Measurements from ENCODE around the gene CAPRIN1.
"Not testable (repeated sequence)": the region's sequence is repeated elsewhere in the genome, so short reads cannot be mapped to it uniquely, and the experiment has no call there.

The CAPRIN1 gene

DNA sequence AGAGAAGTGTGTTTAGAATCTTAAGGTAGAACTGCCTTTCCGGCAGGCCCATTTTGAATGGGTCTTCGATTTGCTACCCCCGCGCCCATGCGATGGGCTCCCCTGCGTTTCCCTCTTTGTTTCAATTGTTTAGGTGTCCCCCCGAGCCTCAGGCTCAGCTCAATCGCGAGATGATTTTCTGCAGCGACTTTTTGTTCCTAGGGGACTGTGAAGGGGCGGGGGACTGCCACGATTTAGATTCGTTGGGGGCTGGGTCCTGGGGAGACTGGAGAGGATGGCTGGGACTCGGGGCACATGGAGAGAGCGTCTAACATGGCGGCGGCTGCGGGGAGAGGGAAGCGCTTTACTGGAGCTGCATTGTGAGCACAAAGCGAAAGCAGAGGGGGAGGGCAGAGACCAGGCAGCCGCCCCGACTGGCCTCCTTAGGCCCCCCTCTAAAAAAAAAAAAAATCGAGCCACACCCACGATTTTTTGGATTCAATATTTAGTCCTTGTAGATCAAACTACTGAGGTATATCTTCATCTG, 1.7 kb downstream of the CAPRIN1 start:
- Histone ChIP-seq H3K9ac (ENCODE audit: low read depth, low read length) (peak overlapping the region; percentile 98), H3K9me3 (ENCODE audit: control insufficient read depth, insufficient read depth, low read length) (no peaks in the 10 kb centered on the region), H3K36me3 (ENCODE audit: control insufficient read depth, insufficient read depth, low read length) (no peaks in the 10 kb centered on the region), H3K27me3 (ENCODE audit: control insufficient read depth, insufficient read depth, low read length) (no peaks in the 10 kb centered on the region), H3K4me3 (ENCODE audit: low read depth, low read length) (peak overlapping the region; percentile 89), H3K4me1 (ENCODE audit: control insufficient read depth, insufficient read depth, low read length) (peaks cover 11% of the 10 kb centered on the region)

DNA sequence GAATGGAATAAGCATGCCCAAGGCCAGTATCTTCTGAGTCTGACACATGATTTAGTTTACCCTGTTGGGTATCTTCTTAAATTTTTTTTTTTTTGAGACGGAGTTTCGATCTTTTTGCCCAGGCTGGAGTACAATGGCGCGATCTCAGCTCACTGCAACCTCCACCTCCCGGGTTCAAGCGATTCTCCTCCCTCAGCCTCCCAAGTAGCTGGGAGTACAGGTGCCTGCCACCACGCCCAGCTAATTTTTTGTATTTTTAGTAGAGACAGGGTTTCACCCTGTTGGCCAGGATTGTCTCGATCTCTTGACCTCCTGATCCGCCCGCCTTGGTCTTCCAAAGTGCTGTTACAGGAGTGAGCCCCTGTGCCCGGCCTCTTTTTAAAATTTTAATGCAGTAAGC, 2.8 kb downstream of the CAPRIN1 start:
- Histone ChIP-seq H3K4me1 (ENCODE audit: control insufficient read depth, insufficient read depth, low read length) (peaks cover 11% of the 10 kb centered on the region), H3K9ac (ENCODE audit: low read depth, low read length) (peak overlapping the region; percentile 98), H3K4me3 (ENCODE audit: low read depth, low read length) (peak overlapping the region; percentile 89)
- H3K36me3 ChIP-seq (ENCODE audit: control insufficient read depth, insufficient read depth, low read length); H3K9me3 ChIP-seq (ENCODE audit: control insufficient read depth, insufficient read depth, low read length); H3K27me3 ChIP-seq (ENCODE audit: control insufficient read depth, insufficient read depth, low read length): not testable (repeated sequence)

DNA sequence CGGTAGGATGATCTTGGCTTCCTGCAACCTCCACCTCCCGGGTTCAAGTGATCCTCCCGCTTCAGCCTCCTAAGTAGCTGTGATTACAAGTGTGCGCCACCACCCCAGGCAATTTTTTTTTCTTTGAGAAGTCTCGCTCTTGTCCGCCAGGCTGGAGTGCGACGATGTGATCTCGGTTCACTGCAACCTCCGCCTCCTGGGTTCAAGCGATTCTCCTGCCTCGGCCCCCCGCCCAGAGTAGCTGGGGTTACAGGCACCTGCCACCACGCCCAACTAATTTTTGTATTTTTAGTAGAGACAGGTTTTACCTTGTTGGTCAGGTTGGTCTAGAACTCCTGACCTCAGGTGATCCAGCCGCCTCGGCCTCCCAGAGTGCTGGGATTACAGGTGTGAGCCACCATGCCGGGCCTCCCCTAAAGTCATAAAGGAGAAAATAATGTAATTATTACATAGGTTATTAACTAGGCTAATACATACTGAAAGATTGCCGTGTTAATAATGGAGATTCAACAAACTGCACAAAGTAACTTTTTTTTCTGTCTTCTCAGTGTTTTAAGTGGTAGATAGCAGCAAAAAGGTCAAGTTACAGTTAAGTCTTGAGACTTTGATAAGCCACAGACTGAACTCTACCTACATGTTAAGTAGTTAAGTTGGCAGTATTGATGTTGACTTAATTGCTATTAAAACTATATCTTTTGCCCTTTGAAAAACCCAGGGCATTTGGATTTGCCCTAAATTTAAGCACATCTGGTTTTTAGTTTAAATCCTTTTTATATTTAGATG, 3.9 kb downstream of the CAPRIN1 start:
- H3K9ac ChIP-seq (ENCODE audit: low read depth, low read length) = no peak overlapping the region
- H3K36me3 ChIP-seq (ENCODE audit: control insufficient read depth, insufficient read depth, low read length) = no peaks in the 10 kb centered on the region
- no peaks in the 10 kb centered on the region for H3K27me3 ChIP-seq (ENCODE audit: control insufficient read depth, insufficient read depth, low read length)
- peak overlapping the region; percentile 89 for H3K4me3 ChIP-seq (ENCODE audit: low read depth, low read length)
- peaks cover 8% of the 10 kb centered on the region for H3K4me1 ChIP-seq (ENCODE audit: control insufficient read depth, insufficient read depth, low read length)
- H3K9me3 ChIP-seq (ENCODE audit: control insufficient read depth, insufficient read depth, low read length) = no peaks in the 10 kb centered on the region

GRCh38 chr11:34056672-34057071, 5.1 kb downstream of the CAPRIN1 start:
- Histone ChIP-seq H3K9me3 (ENCODE audit: control insufficient read depth, insufficient read depth, low read length) (no peaks in the 10 kb centered on the region), H3K9ac (ENCODE audit: low read depth, low read length) (no peak overlapping the region), H3K27me3 (ENCODE audit: control insufficient read depth, insufficient read depth, low read length) (no peaks in the 10 kb centered on the region), H3K36me3 (ENCODE audit: control insufficient read depth, insufficient read depth, low read length) (no peaks in the 10 kb centered on the region), H3K4me1 (ENCODE audit: control insufficient read depth, insufficient read depth, low read length) (peaks cover 6% of the 10 kb centered on the region), H3K4me3 (ENCODE audit: low read depth, low read length) (no peak overlapping the region)

- Histone ChIP-seq H3K9ac (ENCODE audit: low read depth, low read length) (no peak overlapping the region), H3K4me1 (ENCODE audit: control insufficient read depth, insufficient read depth, low read length) (no peaks in the 10 kb centered on the region), H3K27me3 (ENCODE audit: control insufficient read depth, insufficient read depth, low read length) (no peaks in the 10 kb centered on the region), H3K4me3 (ENCODE audit: low read depth, low read length) (no peak overlapping the region), H3K36me3 (ENCODE audit: control insufficient read depth, insufficient read depth, low read length) (no peaks in the 10 kb centered on the region), H3K9me3 (ENCODE audit: control insufficient read depth, insufficient read depth, low read length) (no peaks in the 10 kb centered on the region)
Measured at GRCh38 chr11:34063061-34063795, 11.7 kb downstream of the CAPRIN1 start.

DNA sequence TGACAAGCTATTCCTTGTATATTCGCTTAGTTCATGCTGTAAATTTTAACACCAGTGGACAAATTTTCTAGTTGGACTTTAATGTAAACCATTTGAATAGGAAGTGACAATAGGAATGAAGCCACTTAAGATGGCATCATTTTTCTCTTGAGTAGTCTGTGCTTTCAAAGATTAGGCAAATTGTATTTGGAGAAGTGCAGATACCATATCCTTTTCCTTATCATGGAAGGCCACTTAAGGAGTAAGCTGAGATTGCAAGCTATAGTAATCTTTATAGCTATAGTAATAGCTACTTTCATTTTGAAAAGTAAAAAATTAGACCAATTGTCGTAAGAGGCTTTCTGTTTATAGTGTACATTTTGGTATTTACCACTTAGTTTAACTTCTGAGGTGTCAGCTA, 12.8 kb downstream of the CAPRIN1 start:
- no peaks in the 10 kb centered on the region for H3K27me3 ChIP-seq (ENCODE audit: control insufficient read depth, insufficient read depth, low read length)
- no peak overlapping the region for H3K9ac ChIP-seq (ENCODE audit: low read depth, low read length)
- H3K4me1 ChIP-seq (ENCODE audit: control insufficient read depth, insufficient read depth, low read length) = no peaks in the 10 kb centered on the region
- H3K4me3 ChIP-seq (ENCODE audit: low read depth, low read length) = no peak overlapping the region
- H3K36me3 ChIP-seq (ENCODE audit: control insufficient read depth, insufficient read depth, low read length) = no peaks in the 10 kb centered on the region
- H3K9me3 ChIP-seq (ENCODE audit: control insufficient read depth, insufficient read depth, low read length) = no peaks in the 10 kb centered on the region

DNA sequence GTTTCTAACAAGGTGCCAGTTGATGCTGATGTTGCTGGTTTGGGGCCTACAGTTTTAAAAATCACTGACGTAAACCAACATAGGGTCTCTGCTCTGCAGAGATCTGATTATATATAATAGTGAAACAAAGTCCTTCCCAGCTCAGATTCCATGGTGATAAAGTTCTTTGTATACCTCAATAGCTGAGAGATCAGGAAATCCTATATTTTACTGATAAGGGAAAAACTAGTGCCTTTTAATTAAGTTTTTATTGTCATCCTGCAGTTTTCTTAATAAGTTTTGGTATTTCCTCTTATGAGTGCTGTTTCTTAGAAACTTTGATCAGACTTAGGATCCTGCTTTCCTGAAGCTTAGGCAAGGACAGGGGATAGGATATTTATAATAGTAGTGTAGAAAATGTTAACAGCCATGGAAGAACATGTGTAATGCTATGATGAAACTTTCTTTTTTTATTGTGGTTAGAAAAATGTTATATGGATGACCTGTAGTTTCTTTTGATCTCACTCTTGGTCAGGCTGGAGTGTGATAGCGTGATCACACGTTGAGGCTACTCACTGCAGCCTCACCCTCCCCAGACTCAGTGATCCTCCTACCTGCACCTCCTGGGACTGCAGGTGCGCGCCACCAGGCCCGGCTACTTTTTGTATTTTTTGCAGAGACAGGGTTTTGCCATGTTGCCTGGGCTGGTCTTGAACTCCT, 14.1 kb downstream of the CAPRIN1 start:
- H3K27me3 ChIP-seq (ENCODE audit: control insufficient read depth, insufficient read depth, low read length) = no peaks in the 10 kb centered on the region
- H3K4me1 ChIP-seq (ENCODE audit: control insufficient read depth, insufficient read depth, low read length) = no peaks in the 10 kb centered on the region
- no peak overlapping the region for H3K4me3 ChIP-seq (ENCODE audit: low read depth, low read length)
- H3K9me3 ChIP-seq (ENCODE audit: control insufficient read depth, insufficient read depth, low read length) = no peaks in the 10 kb centered on the region
- no peak overlapping the region for H3K9ac ChIP-seq (ENCODE audit: low read depth, low read length)
- no peaks in the 10 kb centered on the region for H3K36me3 ChIP-seq (ENCODE audit: control insufficient read depth, insufficient read depth, low read length)

DNA sequence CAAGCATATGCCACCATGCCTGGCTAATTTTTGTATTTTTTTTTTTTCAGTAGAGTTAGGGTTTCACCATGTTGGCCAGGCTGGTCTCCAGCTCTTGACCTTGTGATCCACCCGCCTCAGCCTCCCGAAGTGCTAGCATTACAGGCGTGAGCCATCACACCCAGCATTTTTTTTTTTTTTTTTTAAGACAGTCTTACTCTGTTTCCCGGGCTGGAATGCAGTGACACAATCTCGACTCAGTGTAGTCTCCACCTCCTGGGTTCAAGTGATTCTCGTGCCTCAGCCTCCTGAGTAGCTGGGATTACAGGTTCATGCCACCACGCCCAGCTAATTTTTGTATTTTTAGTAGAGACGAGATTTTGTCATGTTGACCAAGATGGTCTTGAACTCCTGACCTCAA, 15.2 kb downstream of the CAPRIN1 start:
- not testable (repeated sequence) for H3K9ac ChIP-seq (ENCODE audit: low read depth, low read length); H3K4me3 ChIP-seq (ENCODE audit: low read depth, low read length); H3K27me3 ChIP-seq (ENCODE audit: control insufficient read depth, insufficient read depth, low read length); H3K4me1 ChIP-seq (ENCODE audit: control insufficient read depth, insufficient read depth, low read length); H3K9me3 ChIP-seq (ENCODE audit: control insufficient read depth, insufficient read depth, low read length); H3K36me3 ChIP-seq (ENCODE audit: control insufficient read depth, insufficient read depth, low read length)

- Histone ChIP-seq H3K27me3 (ENCODE audit: control insufficient read depth, insufficient read depth, low read length) (no peaks in the 10 kb centered on the region), H3K9ac (ENCODE audit: low read depth, low read length) (no peak overlapping the region), H3K36me3 (ENCODE audit: control insufficient read depth, insufficient read depth, low read length) (peaks cover 3% of the 10 kb centered on the region)
Measured at GRCh38 chr11:34067383-34068065, 16.0 kb downstream of the CAPRIN1 start.

DNA sequence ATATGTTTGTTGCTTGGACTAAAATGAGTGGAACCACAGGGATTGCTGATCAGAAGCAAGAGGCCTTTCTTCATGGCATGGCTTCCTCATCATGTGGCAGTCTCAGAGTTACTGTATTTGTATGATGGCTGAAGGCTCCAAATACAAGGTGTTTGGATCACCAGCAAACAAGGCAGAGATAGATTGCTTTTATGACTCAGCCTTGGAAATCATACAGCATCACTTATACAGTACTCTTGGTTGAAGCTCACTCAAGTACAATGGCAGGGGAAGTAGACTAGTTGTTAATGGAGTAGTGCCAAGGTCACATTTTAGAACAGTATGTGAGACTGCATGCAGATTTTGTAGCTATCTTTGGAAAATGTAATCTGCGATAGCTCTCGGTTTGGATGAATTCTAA, 16.6 kb downstream of the CAPRIN1 start:
- H3K4me1 ChIP-seq (ENCODE audit: control insufficient read depth, insufficient read depth, low read length) = no peaks in the 10 kb centered on the region
- no peak overlapping the region for H3K4me3 ChIP-seq (ENCODE audit: low read depth, low read length)
- H3K9ac ChIP-seq (ENCODE audit: low read depth, low read length) = no peak overlapping the region
- no peaks in the 10 kb centered on the region for H3K9me3 ChIP-seq (ENCODE audit: control insufficient read depth, insufficient read depth, low read length)
- H3K27me3 ChIP-seq (ENCODE audit: control insufficient read depth, insufficient read depth, low read length) = no peaks in the 10 kb centered on the region
- H3K36me3 ChIP-seq (ENCODE audit: control insufficient read depth, insufficient read depth, low read length) = peaks cover 9% of the 10 kb centered on the region

More at GRCh38 chr11:34067383-34068065, 16.0 kb downstream of the CAPRIN1 start:
- H3K4me3 ChIP-seq (ENCODE audit: low read depth, low read length) = no peak overlapping the region
- H3K4me1 ChIP-seq (ENCODE audit: control insufficient read depth, insufficient read depth, low read length) = no peaks in the 10 kb centered on the region
- no peaks in the 10 kb centered on the region for H3K9me3 ChIP-seq (ENCODE audit: control insufficient read depth, insufficient read depth, low read length)

DNA sequence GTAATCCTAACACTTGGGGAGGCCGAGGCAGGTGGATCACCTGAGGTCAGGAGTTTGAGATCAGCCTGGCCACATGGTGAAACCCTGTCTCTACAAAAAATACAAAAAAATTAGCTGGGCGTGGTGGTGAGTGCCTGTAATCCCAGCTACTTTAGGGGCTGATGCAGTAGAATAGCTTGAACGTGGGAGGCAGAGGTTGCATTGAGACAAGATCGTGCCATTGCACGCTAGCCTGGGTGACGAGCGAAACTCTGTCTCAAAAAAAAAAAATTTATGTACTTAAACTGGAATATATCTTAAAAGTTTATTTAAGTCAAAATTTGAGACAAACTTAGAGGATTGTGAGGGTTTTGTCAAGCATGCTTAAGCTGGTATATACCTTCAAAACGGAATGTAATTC, 19.8 kb downstream of the CAPRIN1 start:
- H3K4me1 ChIP-seq (ENCODE audit: control insufficient read depth, insufficient read depth, low read length) = not testable (repeated sequence)

More for the DNA sequence above, 19.8 kb downstream of the CAPRIN1 start:
- H3K9ac ChIP-seq (ENCODE audit: low read depth, low read length); H3K4me3 ChIP-seq (ENCODE audit: low read depth, low read length); H3K9me3 ChIP-seq (ENCODE audit: control insufficient read depth, insufficient read depth, low read length); H3K27me3 ChIP-seq (ENCODE audit: control insufficient read depth, insufficient read depth, low read length): not testable (repeated sequence)
- H3K36me3 ChIP-seq (ENCODE audit: control insufficient read depth, insufficient read depth, low read length) = peaks cover 27% of the 10 kb centered on the region

Measured in iPS-15b (cell line).